H9 (cell line): ENCODE data around the gene EXOC3. TPM values are rescaled to one million over a fixed set of nuclear protein-coding genes. Genes with fewer than 3 reads are reported as not detected.

ENCODE experiments used
- DNase-seq: peaks from one replicate; pipeline ENCODE4 v3.0.0-alpha.2; 2017
- H2AFZ ChIP-seq: one replicate; pipeline ENCODE4 v1.6.1; 2013; ENCODE audit warnings: mild to moderate bottlenecking, low read length, control low read depth, moderate library complexity
- H2AK5ac ChIP-seq: 2 replicates; pipeline ENCODE4 v1.6.1; 2013; ENCODE audit warnings: low read length, control low read depth, mixed read lengths; ENCODE audit not compliant: insufficient read length
- H2BK120ac ChIP-seq: one replicate; pipeline ENCODE4 v1.6.1; 2013; ENCODE audit warnings: low read depth, mild to moderate bottlenecking, low read length, control low read depth, inconsistent platforms; ENCODE audit not compliant: poor library complexity, severe bottlenecking
- H2BK12ac ChIP-seq: 2 replicates; pipeline ENCODE4 v1.6.1; 2013; ENCODE audit warnings: low read length, control low read depth, mixed read lengths, low read depth; ENCODE audit not compliant: insufficient read length
- H2BK15ac ChIP-seq: 2 replicates; pipeline ENCODE4 v1.6.1; 2013; ENCODE audit warnings: low read depth, low read length, control low read depth
- H2BK20ac ChIP-seq: one replicate; pipeline ENCODE4 v1.6.1; 2013; ENCODE audit warnings: low read depth, mild to moderate bottlenecking, low read length, control low read depth, inconsistent platforms; ENCODE audit not compliant: poor library complexity, severe bottlenecking
- H2BK5ac ChIP-seq: 2 replicates; pipeline ENCODE4 v1.6.1; 2013; ENCODE audit warnings: low read length, control low read depth, mixed read lengths; ENCODE audit not compliant: insufficient read length
- H3K14ac ChIP-seq: 2 replicates; pipeline ENCODE4 v1.6.1; 2013; ENCODE audit warnings: low read length, control low read depth; ENCODE audit not compliant: insufficient read depth
- H3K18ac ChIP-seq: 2 replicates; pipeline ENCODE4 v1.6.1; 2013; ENCODE audit warnings: low read depth, mild to moderate bottlenecking, mixed read lengths, low read length, control low read depth; ENCODE audit not compliant: insufficient read length
- H3K23ac ChIP-seq: 2 replicates; pipeline ENCODE4 v1.6.1; 2013; ENCODE audit warnings: low read length, control low read depth, mixed read lengths, low read depth; ENCODE audit not compliant: insufficient read length
- H3K23me2 ChIP-seq: 2 replicates; pipeline ENCODE4 v1.6.1; 2013; ENCODE audit warnings: low read depth, mild to moderate bottlenecking, mixed read lengths, low read length, control low read depth; ENCODE audit not compliant: insufficient read length, poor library complexity, severe bottlenecking
- H3K27ac ChIP-seq: 2 replicates; pipeline ENCODE4 v1.5.1; 2013; ENCODE audit warnings: low read length, control low read depth, mixed read lengths, low read depth; ENCODE audit not compliant: insufficient read length
- H3K27me3 ChIP-seq: 2 replicates; pipeline ENCODE4 v1.6.1; 2013; ENCODE audit warnings: low read length, control low read depth, inconsistent platforms; ENCODE audit not compliant: insufficient read depth
- H3K4ac ChIP-seq: 2 replicates; pipeline ENCODE4 v1.6.1; 2013; ENCODE audit warnings: low read depth, mild to moderate bottlenecking, control low read depth, inconsistent platforms, low read length, moderate library complexity
- H3K4me1 ChIP-seq: 2 replicates; pipeline ENCODE4 v1.6.1; 2013; ENCODE audit warnings: low read length, control low read depth, inconsistent platforms; ENCODE audit not compliant: insufficient read depth
- H3K4me2 ChIP-seq: 2 replicates; pipeline ENCODE4 v1.6.1; 2013; ENCODE audit warnings: low read length, control low read depth, mixed read lengths; ENCODE audit not compliant: insufficient read length, insufficient read depth
- H3K56ac ChIP-seq: 2 replicates; pipeline ENCODE4 v1.6.1; 2013; ENCODE audit warnings: low read depth, mild to moderate bottlenecking, mixed read lengths, low read length, control low read depth; ENCODE audit not compliant: insufficient read length
- H3K79me1 ChIP-seq: 2 replicates; pipeline ENCODE4 v1.6.1; 2013; ENCODE audit warnings: low read depth, mild to moderate bottlenecking, moderate library complexity, low read length, control low read depth, inconsistent platforms; ENCODE audit not compliant: insufficient read depth, poor library complexity, severe bottlenecking
- H3K79me2 ChIP-seq: 2 replicates; pipeline ENCODE4 v1.6.1; 2013; ENCODE audit warnings: low read length, control low read depth, inconsistent platforms; ENCODE audit not compliant: insufficient read depth
- H3K9ac ChIP-seq: 2 replicates; pipeline ENCODE4 v1.6.1; 2013; ENCODE audit warnings: low read length, control low read depth, mixed read lengths; ENCODE audit not compliant: insufficient read length; ENCODE audit errors: extremely low read depth
- H3K9me3 ChIP-seq: one replicate; pipeline ENCODE4 v1.6.1; 2013; ENCODE audit warnings: low read depth, low read length, inconsistent platforms; ENCODE audit not compliant: control insufficient read depth
- H3T11ph ChIP-seq: one replicate; pipeline ENCODE4 v1.6.1; 2013; ENCODE audit warnings: mild to moderate bottlenecking, low read length, control low read depth, inconsistent platforms
- H4K20me1 ChIP-seq: one replicate; pipeline ENCODE4 v1.6.1; 2013; ENCODE audit not compliant: control insufficient read depth, insufficient read length, insufficient read depth
- H4K5ac ChIP-seq: 2 replicates; pipeline ENCODE4 v1.6.1; 2013; ENCODE audit warnings: low read depth, mild to moderate bottlenecking, mixed read lengths, low read length, control low read depth; ENCODE audit not compliant: insufficient read length
- H4K8ac ChIP-seq: replicated peaks from 2 replicates; pipeline ENCODE4 v1.6.1; 2013; ENCODE audit warnings: low read length, control low read depth, mixed read lengths, low read depth; ENCODE audit not compliant: insufficient read length
- H4K91ac ChIP-seq: 2 replicates; pipeline ENCODE4 v1.6.1; 2013; ENCODE audit warnings: low read depth, mild to moderate bottlenecking, moderate library complexity, mixed read lengths, low read length, control low read depth; ENCODE audit not compliant: insufficient read length
- H3K27ac Mint-ChIP-seq, 3 experiments: 2 replicates in 2 of 3; 3 replicates in 1 of 3; pipeline ENCODE4 v1.8.0; 2020 to 2021; ENCODE audit warnings: mixed read lengths in 3 of 3, mild to moderate bottlenecking in 1 of 3, moderate library complexity in 1 of 3
- H3K27me3 Mint-ChIP-seq: 2 replicates; pipeline ENCODE4 v1.8.0; 2021; ENCODE audit warnings: low read depth, mild to moderate bottlenecking, moderate library complexity, mixed read lengths
- H3K36me3 Mint-ChIP-seq, 3 experiments: 2 replicates in 2 of 3; 3 replicates in 1 of 3; pipeline ENCODE4 v1.8.0; 2020 to 2021; ENCODE audit warnings: low read depth in 3 of 3, mixed read lengths in 3 of 3; ENCODE audit not compliant: insufficient read depth in 1 of 3
- H3K4me1 Mint-ChIP-seq, 2 experiments: 2 replicates each; pipeline ENCODE4 v1.8.0; 2020; ENCODE audit warnings: mixed read lengths in 2 of 2
- H3K4me3 Mint-ChIP-seq, 2 experiments: 2 replicates in 1 of 2; 3 replicates in 1 of 2; pipeline ENCODE4 v1.8.0; 2020 to 2021; ENCODE audit warnings: mild to moderate bottlenecking in 2 of 2, mixed read lengths in 2 of 2, moderate library complexity in 1 of 2
- H3K9me3 Mint-ChIP-seq, 2 experiments: 2 replicates in 1 of 2; 3 replicates in 1 of 2; pipeline ENCODE4 v1.8.0; 2020; ENCODE audit warnings: mild to moderate bottlenecking in 2 of 2, mixed read lengths in 2 of 2, moderate library complexity in 1 of 2
- WGBS: extraction: QIAGEN DNeasy Blood & Tissue Kit; methylation state at CpG from one replicate; pipeline ENCODE4 v1.1.7; 2013; ENCODE audit warnings: missing lambda C conversion rate, low lambda C conversion rate, mixed read lengths; ENCODE audit not compliant: insufficient read length; ENCODE audit errors: extremely low coverage; 5-methylcytosine and 5-hydroxymethylcytosine counted together
- total RNA-seq: library from RNA; stranded (reverse); gene quantifications from 2 replicates; pipeline ENCODE4 v1.2.1, GENCODE V29; 2021
- TF ChIP-seq, protein P1 (sequence below): fragments of 200-600 bp; sonication (generic); conservative IDR thresholded peaks from 3 replicates; pipeline ENCODE4 v1.8.0; 2021; ENCODE audit warnings: antibody characterized with exemption, mild to moderate bottlenecking

EXOC3 gene
- total RNA-seq, 1 experiment from 2014 or later: 36.7 TPM

- Histone ChIP-seq H4K20me1 (no peaks in the 10 kb centered on the region), H2BK120ac (no peak overlapping the region), H3K27ac (no peak overlapping the region), H2BK15ac (no peak overlapping the region), H4K8ac (no peak overlapping the region), H3K79me2 (no peaks in the 10 kb centered on the region), H3K4me2 (no peak overlapping the region), H3K9ac (no peak overlapping the region), H3K23me2 (no peaks in the 10 kb centered on the region), H4K91ac (no peak overlapping the region), H2BK5ac (no peak overlapping the region), H3K56ac (no peak overlapping the region), H3K27me3 (no peaks in the 10 kb centered on the region), H2BK12ac (no peak overlapping the region), H3K9me3 (no peaks in the 10 kb centered on the region), H3K79me1 (no peaks in the 10 kb centered on the region), H3T11ph (no peak overlapping the region), H3K4ac (no peak overlapping the region), H3K18ac (no peak overlapping the region), H2BK20ac (no peak overlapping the region), H3K23ac (no peak overlapping the region), H3K14ac (no peak overlapping the region), H3K4me1 (no peaks in the 10 kb centered on the region), H4K5ac (no peak overlapping the region), H2AFZ (no peak overlapping the region), H2AK5ac (no peak overlapping the region)
- no CpG with 5 or more reads among the region's 7 CpGs for WGBS
- H3K9me3 Mint-ChIP-seq: no peaks in the 10 kb centered on the region
- H3K27me3 Mint-ChIP-seq: no peaks in the 10 kb centered on the region
- H3K4me1 Mint-ChIP-seq: no peaks in the 10 kb centered on the region
- TF ChIP-seq, protein P1, sequence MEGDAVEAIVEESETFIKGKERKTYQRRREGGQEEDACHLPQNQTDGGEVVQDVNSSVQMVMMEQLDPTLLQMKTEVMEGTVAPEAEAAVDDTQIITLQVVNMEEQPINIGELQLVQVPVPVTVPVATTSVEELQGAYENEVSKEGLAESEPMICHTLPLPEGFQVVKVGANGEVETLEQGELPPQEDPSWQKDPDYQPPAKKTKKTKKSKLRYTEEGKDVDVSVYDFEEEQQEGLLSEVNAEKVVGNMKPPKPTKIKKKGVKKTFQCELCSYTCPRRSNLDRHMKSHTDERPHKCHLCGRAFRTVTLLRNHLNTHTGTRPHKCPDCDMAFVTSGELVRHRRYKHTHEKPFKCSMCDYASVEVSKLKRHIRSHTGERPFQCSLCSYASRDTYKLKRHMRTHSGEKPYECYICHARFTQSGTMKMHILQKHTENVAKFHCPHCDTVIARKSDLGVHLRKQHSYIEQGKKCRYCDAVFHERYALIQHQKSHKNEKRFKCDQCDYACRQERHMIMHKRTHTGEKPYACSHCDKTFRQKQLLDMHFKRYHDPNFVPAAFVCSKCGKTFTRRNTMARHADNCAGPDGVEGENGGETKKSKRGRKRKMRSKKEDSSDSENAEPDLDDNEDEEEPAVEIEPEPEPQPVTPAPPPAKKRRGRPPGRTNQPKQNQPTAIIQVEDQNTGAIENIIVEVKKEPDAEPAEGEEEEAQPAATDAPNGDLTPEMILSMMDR: no peak
- peak; percentile 8 for DNase-seq
- H3K27ac Mint-ChIP-seq: no peak overlapping the region
- no peak overlapping the region for H3K4me3 Mint-ChIP-seq
- H3K36me3 Mint-ChIP-seq: peaks cover 17 to 50% (median 48%) of the 10 kb centered on the region in 3 experiments; a peak in 6 of 7 replicates
Observed at GRCh38 chr5:463301-463700, 20.3 kb downstream of the EXOC3 start.
